Renal pelvis (tissue), 4 donors: Measurements from ENCODE around the gene RAD51B. TPM values are rescaled to one million over a fixed set of nuclear protein-coding genes. Genes with fewer than 3 reads are reported as not detected.
A peak's percentile ranks its signal among the peaks of the same experiment; 100 is the strongest.
"Not testable (repeated sequence)": the region's sequence is repeated elsewhere in the genome, so short reads cannot be mapped to it uniquely, and the experiment has no call there.

ENCODE experiments used
- DNase-seq: peaks from one replicate; pipeline ENCODE4 v3.0.0-alpha.2; 2013
- polyA plus RNA-seq, 3 donors: library from polyadenylated mRNA; unstranded; fragments of 120-200 nt; gene quantifications; one replicate each; pipeline ENCODE4 v1.2.1, GENCODE V29; 2013; ENCODE audit not compliant: insufficient read length in 3 of 3

RAD51B gene
- polyA plus RNA-seq, 3 donors: 9.8 to 11.0 (median 9.8) TPM

- no peak for DNase-seq
Observed at GRCh38 chr14:68016255-68016914, 196.8 kb downstream of the RAD51B start.

GRCh38 chr14:68018598-68018997, 199.0 kb downstream of the RAD51B start:
- no peak for DNase-seq

DNA sequence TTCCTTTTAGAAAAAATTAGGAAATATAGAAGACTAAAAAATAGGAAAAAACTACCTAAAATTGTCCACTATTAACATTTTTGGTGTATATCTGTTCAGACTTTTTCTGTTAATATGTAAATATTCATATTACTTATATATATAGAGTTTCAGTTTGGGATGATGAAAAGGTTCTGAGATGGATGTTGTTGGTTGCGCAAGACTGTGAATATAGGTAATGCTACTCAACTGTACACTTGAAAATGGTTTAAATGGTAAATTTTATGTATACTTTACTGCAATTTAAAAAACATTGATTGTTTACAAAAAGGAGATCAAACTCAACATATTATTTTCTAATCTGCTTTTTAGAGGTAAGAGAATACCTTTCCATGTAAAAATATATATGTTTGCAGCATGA, 200.9 kb downstream of the RAD51B start:
- no peak for DNase-seq

DNA sequence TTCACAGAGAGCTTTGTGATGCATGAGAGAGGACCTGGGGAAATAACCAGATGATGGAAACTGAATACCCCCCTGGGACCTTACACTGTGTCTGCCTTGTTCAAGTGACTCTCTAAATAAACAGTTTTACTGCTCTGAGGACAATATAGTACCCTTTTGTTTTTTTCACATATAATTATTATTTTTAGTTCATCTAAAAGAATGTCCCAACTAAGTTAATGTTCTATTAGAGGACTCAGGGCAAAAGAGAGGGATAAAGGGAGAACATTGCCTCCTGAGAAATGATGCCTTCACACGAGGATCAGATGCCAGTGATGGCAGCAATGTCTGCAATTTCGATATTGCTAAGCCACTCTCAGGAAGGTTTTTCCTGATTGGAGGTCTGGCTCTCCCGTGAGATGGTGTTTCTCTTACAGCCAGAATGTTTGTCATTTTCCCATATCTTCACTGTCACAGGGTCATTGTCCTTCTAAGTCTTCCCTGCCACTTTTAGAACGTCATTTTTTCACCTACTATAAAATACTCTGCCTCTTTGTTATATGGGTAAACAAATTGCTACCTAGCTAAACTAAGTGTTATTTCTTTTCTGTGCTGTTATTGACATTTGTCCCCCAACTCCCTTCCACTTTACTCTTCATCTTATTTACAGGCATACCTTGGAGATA, 201.6 kb downstream of the RAD51B start:
- no peak for DNase-seq

DNA sequence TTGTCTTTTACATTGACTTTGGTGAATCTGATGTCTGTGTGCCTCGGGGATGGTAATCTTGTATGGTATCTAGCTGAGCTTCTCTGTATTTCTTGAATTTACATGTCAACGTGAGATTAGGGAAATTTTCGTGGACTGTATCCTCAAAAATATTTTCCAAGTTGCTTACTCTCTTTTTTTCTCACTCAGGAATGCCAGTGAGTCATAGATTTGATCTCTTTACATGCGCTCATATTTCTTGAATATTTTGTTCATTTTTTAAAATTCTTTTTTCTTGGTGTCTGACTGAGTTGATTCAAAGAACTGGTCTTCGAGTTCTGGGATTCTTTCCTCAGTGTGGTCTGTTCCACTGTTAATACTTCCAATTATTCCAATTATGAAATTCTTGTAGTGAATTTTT, 207.7 kb downstream of the RAD51B start:
- no peak for DNase-seq

DNA sequence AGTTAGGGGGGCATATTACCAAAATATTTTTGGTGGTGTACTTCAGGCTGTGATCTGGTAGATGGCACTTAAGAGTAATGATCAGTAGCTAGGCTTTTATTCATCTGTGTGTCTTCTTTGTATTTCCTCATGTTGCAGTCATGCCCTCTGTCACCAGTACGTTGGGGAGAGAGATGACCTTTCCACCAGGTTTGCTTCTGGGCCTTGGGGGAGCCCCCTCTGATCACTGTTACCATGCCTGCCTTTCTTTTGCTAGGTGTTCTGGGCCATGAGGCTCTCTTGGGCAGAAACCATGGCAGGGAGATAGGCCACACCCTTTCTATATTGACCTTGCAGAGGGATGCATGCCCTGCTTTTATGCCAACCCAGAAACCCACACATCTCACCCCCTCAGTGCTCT, 208.5 kb downstream of the RAD51B start:
- DNase-seq: no peak

DNA sequence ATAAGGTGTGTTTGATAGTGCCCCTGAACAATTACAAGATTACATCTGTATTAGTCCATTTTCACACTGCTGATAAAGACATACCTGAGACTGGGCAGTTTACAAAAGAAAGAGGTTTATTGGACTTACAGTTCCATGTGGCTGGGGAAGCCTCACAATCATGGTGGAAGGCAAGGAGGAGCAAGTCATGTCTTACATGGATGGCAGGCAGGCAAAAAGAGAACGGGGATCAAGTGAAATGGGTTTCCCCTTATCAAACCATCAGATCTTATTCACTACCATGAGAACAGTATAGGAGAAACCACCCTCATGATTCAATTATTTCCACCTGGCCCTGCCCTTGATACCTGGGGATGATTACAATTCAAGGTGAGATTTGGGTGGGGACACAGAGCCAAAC, 211.4 kb downstream of the RAD51B start:
- not testable (repeated sequence) for DNase-seq

DNA sequence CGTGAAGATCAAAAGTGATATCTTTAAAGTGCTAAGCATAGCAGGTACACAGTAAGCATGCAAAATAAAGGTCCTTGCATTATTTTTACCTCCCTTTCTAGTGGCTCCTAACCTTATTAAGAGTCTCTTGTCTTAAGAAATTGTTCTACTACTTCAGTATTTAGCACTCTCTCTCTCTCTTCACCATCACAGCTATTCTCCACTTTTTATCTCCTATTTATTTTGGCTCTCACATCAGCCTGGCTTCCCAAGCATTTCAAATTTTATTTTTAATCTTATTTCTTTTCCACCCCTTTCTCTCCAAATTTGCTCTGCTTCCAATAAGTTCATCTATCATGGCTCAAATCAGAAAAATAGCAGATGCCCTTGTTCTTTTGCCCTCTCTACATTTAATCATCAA, 212.6 kb downstream of the RAD51B start:
- no peak for DNase-seq

DNA sequence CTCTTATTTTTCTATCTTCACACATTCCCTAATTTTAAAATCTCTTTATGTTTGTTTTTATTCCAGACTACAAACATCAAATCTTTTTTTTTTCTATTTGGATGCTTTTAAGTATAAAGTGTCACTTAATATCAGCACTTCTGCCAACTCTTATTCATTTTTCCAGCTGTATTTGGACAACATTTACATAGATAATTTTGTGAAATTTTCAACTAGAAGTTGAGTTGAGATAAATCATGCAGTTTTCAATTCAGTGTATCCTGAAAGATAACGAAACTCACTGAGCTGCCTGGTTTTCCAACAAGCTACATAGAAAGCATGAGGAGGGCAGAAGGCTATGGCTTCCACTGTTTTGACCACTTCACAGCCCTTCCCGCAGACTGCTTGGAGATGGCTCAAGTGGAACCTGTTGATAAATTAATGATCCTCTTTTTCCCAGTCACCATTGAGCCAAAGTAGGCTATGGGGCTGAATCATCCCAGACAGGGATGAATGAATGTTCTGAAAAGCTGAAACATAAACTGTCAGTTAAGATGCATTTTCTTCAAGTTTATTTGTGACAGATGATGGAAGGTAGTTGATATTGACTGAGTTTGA, 213.9 kb downstream of the RAD51B start:
- no peak for DNase-seq

GRCh38 chr14:68034896-68035295, 215.3 kb downstream of the RAD51B start:
- no peak for DNase-seq

- no peak for DNase-seq
Observed at GRCh38 chr14:68036202-68036601, 216.6 kb downstream of the RAD51B start.

- DNase-seq: no peak
Observed at GRCh38 chr14:68039593-68039992, 220.0 kb downstream of the RAD51B start.

GRCh38 chr14:68040633-68041369, 221.2 kb downstream of the RAD51B start:
- DNase-seq: no peak

DNA sequence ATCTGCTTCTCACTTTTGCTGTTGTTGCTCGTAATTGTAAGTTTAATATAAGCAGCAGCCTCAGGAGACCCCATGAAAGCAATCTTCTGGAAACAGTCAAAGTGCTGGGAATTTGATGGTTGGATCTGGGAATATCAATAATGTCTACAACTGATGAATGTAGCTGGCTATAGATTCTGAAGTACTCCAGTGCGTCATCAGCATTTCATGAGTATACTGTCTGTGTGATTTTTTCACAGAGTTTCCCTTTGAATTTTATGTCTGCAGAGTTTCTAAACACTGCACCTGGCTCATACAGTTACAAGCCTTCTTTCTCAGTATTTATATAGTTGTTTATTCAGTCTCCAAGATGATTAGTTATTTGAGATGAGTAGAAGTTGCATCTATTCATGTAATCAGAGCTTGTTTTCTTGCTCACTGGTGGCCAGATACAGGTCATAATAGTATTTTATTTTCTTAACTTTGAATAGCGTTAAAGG, 222.3 kb downstream of the RAD51B start:
- no peak for DNase-seq

- peak; percentile 43 for DNase-seq
Observed at GRCh38 chr14:68042586-68043210, 223.1 kb downstream of the RAD51B start.

DNA sequence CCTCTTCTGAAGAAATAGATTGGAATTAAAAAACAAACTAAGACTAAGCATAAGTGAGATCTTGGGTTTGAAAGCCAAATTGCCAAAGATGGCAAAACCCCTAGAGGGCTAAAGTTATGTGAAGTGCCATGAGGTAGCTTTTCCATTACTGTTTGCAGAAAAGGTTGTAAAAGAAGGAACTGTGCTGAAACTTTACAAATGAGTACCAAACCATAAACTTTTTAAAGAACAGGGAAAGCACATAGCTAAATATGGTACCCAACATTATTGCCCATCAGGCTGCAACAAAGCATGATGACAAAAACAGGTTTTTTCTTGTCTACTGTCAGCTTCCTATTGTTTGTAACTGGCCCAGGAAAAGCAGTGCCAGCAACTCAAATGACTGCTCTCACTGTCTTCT, 224.2 kb downstream of the RAD51B start:
- no peak for DNase-seq

DNA sequence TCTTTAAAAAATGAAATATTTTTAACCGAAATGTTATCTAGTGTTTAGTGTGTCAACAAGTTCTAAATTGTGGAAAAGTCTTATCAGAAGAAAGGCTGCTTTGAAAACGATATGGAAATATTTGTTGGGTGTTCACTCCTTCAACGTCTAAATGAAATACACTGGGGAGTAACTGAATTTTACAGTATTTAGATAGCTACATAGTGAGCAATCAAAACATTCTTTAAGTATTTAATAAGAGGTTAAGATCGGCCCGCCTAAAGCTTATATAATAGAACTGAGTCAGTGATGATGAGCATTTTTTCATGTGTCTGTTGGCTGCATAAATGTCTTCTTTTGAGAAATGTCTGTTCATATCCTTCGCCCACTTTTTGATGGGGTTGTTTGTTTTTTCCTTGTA, 228.3 kb downstream of the RAD51B start:
- DNase-seq: no peak

DNA sequence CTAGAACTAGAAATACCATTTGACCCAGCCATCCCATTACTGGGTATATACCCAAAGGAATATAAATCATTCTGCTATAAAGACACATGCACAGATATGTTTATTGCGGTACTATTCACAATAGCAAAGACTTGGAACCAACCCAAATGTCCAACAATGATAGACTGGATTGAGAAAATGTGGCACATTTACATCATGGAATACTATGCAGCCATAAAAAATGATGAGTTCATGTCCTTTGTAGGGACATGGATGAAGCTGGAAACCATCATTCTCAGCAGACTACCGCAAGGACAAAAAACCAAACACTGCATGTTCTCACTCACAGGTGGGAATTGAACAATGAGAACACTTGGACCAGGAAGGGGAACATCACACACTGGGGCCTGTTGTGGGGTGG, 229.2 kb downstream of the RAD51B start:
- DNase-seq: not testable (repeated sequence)

DNA sequence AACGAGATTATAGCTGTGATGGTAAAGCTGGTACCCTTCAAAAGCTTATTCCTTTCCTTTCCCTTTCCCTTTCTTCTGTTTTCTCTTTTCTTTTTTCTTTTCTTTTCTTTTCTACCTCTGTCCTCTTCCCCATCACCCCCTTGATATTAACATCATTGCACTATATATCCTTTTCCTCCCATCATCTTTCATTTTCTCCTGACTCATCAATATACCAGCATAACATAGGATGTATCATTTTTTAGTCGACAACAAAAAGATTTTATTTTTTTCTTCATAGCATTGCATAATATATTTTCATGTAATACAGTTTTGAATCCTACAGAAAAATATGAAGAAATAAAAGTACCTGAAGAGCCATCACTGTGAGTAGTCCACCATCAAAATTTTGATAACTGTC, 230.6 kb downstream of the RAD51B start:
- no peak for DNase-seq

DNA sequence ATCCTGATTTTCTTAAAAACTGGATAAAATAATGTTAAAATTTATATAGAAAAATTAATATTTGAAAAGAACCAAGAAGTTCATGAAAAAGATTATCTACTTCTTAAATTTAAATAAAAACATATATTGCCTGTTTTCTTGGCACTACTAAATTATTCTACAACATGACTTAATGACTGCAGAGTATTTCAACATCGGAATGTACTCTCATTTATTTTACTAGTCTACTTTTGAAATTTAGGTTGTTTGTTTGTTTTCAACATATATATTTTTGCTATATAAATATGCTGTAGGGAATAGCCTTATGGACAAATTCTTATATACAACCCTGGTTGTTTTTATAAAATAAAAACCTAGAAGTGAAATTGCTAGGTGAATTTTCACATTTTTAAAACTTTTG, 231.6 kb downstream of the RAD51B start:
- no peak for DNase-seq

DNA sequence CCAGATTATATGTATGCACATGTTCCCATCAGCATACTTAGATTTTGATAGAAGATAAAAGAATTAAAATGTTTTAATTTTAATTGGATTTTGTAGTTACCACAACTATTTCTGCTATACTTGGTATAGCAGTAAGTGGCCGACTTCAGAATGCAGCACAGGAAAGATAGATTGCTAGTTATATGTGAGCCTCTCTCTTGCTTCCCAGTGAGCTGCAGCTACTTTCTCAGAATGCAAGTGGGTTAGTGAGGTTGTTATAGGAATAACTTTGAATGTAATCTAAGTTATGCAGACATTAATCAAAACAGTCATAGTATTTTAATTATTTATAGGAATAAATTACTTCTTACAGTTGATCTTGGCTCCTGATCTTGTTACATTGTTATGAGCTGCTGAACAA, 240.6 kb downstream of the RAD51B start:
- no peak for DNase-seq

- no peak for DNase-seq
Observed at GRCh38 chr14:68062651-68063050, 243.1 kb downstream of the RAD51B start.
